Breast epithelium (tissue), 4 donors: ENCODE measurements around the gene RHEB. TPM values are rescaled to one million over a fixed set of nuclear protein-coding genes. Genes with fewer than 3 reads are reported as not detected.

Experiments
- DNase-seq, 2 donors: peaks; one replicate each; pipeline ENCODE4 v3.0.0-alpha.2; 2019; ENCODE audit warnings: low spot score in 2 of 2
- H3K27ac ChIP-seq, 2 donors: fragments of 200-600 bp; sonication (generic) in 1 of 2; one replicate each; pipeline ENCODE4 v1.5.1; 2016 to 2019; ENCODE audit warnings: mild to moderate bottlenecking in 1 of 2
- H3K27me3 ChIP-seq, 2 donors: fragments of 200-600 bp; sonication (generic) in 1 of 2; one replicate each; pipeline versions ENCODE4 v1.5.1 to v1.6.0; 2017 to 2019; ENCODE audit warnings: control low read depth in 1 of 2, mild to moderate bottlenecking in 1 of 2
- H3K36me3 ChIP-seq: fragments of 200-600 bp; one replicate; pipeline ENCODE4 v1.5.1; 2019
- H3K4me1 ChIP-seq, 2 donors: fragments of 200-600 bp; sonication (generic); one replicate each; pipeline ENCODE4 v1.5.1; 2016 to 2019; ENCODE audit warnings: control low read depth in 1 of 2
- H3K4me3 ChIP-seq, 3 donors: fragments of 200-600 bp; sonication (generic); 1 replicate in 2 of 3; 2 replicates in 1 of 3; pipeline ENCODE4 v1.5.1; 2016 to 2019; ENCODE audit warnings: mild to moderate bottlenecking in 3 of 3, moderate library complexity in 2 of 3
- H3K9me3 ChIP-seq, 2 donors: fragments of 200-600 bp; sonication (generic) in 1 of 2; one replicate each; pipeline ENCODE4 v1.5.1; 2016 to 2019; ENCODE audit warnings: control low read depth in 1 of 2
- POLR2A ChIP-seq: fragments of 450-650 bp; IDR thresholded peaks from one replicate; pipeline ENCODE4 v1.6.1; 2016; ENCODE audit warnings: antibody characterized with exemption, mild to moderate bottlenecking, moderate library complexity
- POLR2AphosphoS5 ChIP-seq, 3 donors: sonication (generic); formaldehyde crosslinking; IDR thresholded peaks; one replicate each; pipeline ENCODE4 v1.6.1; 2017; ENCODE audit warnings: antibody characterized with exemption in 3 of 3
- intact Hi-C: fragments of 100-400 bp; cut with DNase I; formaldehyde crosslinking; loops from one replicate; pipeline ENCODE4 v1.15.1; 2023; ENCODE audit warnings: low total_unique reads
- total RNA-seq, 3 donors: library from RNA; depleted of rRNA; stranded (reverse); fragments of >200 nt; gene quantifications; one replicate each; pipeline ENCODE4 v1.1.0, GENCODE V29; 2016
- TF ChIP-seq, protein P1 (sequence below), 3 donors: fragments of 450-650 bp; IDR thresholded peaks; one replicate each; pipeline ENCODE4 v1.5.1; 2016 to 2017; ENCODE audit warnings: antibody characterized with exemption in 3 of 3, mild to moderate bottlenecking in 3 of 3, moderate library complexity in 3 of 3

RHEB gene
- total RNA-seq, 3 donors from 2014 or later, result 89.3 to 99.3 (median 95.0) TPM

DNA sequence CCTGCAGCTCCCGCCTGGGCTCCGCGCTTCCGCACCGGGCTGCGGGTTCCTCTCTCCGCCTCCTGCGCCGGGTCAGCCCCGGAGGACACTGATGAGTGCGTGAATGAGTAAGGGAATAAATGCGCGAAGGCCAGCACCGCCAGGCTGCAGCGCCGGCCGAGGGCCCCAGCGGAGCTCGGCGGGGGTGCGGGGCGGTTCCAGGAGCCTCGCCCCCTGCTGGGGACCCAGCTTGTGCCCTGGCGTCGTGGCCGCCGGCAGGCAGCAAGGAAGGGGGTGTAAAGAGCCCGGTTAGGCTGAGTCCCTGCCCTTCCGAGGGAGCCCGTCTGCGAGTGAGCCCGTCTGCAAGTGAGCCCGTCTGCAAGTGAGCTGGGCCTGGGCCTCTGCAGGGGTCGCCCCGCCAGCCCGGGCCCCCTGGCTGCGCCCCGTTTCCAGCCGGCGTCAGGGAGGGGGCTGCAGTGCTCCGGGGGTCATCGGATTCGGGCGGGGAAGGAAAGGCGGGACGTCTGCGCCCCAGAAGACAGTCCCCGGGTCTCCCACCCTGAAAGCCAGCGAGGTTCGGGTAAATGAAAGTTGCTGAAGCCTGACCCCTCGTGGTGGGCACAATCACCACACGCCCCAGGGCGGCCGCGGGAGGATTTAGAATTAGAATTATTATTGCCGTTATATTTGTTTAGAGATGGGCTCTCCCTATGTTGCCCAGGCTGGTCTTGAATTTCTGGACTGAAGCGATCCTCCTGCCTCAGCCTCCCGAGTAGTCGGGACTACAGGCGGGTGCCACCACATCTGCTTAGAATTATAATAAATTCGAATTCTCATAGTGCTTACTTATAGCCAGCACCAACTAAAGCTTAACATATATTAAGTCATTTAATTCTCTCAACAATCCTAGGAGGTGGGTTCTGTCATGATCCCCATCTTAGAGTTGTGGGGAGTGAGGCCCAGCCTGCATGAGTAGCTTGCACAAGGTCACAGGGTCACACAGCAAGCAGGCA, 71.1 kb downstream of the RHEB start:
- no peaks in the 10 kb centered on the region for H3K36me3 ChIP-seq
- H3K4me1 ChIP-seq, result no peaks in the 10 kb centered on the region
- TF ChIP-seq POLR2A, result no peak
- peak in 2 of 3 donors; percentile 31 to 41 for TF ChIP-seq POLR2AphosphoS5 (IDR thresholded peaks at IDR 0.05)
- TF ChIP-seq, protein P1, sequence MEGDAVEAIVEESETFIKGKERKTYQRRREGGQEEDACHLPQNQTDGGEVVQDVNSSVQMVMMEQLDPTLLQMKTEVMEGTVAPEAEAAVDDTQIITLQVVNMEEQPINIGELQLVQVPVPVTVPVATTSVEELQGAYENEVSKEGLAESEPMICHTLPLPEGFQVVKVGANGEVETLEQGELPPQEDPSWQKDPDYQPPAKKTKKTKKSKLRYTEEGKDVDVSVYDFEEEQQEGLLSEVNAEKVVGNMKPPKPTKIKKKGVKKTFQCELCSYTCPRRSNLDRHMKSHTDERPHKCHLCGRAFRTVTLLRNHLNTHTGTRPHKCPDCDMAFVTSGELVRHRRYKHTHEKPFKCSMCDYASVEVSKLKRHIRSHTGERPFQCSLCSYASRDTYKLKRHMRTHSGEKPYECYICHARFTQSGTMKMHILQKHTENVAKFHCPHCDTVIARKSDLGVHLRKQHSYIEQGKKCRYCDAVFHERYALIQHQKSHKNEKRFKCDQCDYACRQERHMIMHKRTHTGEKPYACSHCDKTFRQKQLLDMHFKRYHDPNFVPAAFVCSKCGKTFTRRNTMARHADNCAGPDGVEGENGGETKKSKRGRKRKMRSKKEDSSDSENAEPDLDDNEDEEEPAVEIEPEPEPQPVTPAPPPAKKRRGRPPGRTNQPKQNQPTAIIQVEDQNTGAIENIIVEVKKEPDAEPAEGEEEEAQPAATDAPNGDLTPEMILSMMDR (IDR thresholded peaks at IDR 0.05), result peak; percentile 26 to 88 (median 87)
- DNase-seq, result peak; percentile 44 to 48
- no peaks in the 10 kb centered on the region for H3K9me3 ChIP-seq
- no peaks in the 10 kb centered on the region for H3K27me3 ChIP-seq
- peak overlapping the region; percentile 24 to 56 for H3K27ac ChIP-seq
- intact Hi-C loops, result loop anchor here (5.0 kb wide), 1 partner anchor 81 kb away; no protein-coding TSS in a partner anchor
- peak overlapping the region; percentile 47 to 77 (median 53) for H3K4me3 ChIP-seq

DNA sequence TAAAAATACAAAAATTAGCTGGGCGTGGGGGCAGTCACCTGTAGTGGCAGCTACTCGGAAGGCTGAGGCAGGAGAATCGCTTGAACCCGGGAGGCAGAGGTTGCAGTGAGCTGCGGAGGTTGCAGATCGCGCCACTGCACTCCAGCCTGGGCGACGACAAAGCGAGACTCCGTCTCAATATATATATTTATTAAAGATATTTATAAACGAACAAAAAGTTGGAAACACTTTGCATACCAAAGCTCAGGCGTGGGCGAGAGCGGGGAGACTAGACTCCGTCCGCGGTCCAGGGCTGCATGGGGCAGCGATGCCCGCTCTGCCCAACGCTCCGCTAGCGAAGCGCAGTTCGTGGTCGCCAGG, 71.8 kb downstream of the RHEB start:
- intact Hi-C loops, result loop anchor here (5.0 kb wide), 1 partner anchor 81 kb away; no protein-coding TSS in a partner anchor
- no peaks in the 10 kb centered on the region for H3K36me3 ChIP-seq
- TF ChIP-seq, protein P1 (IDR thresholded peaks at IDR 0.05), result no peak
- TF ChIP-seq POLR2AphosphoS5 (IDR thresholded peaks at IDR 0.05) (no peak), POLR2A (no peak)

DNA sequence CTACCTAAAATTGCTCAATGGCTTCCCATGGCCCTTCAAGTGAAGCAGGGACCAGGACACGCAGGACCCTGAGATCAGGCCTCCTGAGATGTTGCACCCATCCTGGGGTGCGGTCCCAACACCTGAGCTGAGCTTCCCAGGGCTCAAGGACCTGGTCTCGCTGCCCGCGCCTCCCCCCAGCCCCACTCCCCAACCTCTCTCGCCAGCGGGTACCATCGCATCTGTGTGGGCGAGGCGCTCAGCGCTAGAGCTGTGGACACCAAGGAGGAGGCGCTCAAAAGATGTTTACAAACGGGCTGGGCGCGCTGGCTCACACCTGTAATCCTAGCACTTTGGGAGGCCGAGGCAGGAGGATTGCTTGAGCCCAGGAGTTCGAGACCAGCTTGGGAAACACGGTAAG, 72.4 kb downstream of the RHEB start:
- DNase-seq, result no peak
- intact Hi-C loops, result loop anchor here (5.0 kb wide), 1 partner anchor 80 kb away; no protein-coding TSS in a partner anchor

More for the DNA sequence above, 71.8 kb downstream of the RHEB start:
- DNase-seq, result no peak
- H3K4me1 ChIP-seq, result no peaks in the 10 kb centered on the region
- no peaks in the 10 kb centered on the region for H3K9me3 ChIP-seq
- H3K27me3 ChIP-seq, result no peaks in the 10 kb centered on the region
- peak overlapping the region in 1 of 2 donors; percentile 24 for H3K27ac ChIP-seq
- H3K4me3 ChIP-seq, result peak overlapping the region; percentile 47 to 77 (median 53)

DNA sequence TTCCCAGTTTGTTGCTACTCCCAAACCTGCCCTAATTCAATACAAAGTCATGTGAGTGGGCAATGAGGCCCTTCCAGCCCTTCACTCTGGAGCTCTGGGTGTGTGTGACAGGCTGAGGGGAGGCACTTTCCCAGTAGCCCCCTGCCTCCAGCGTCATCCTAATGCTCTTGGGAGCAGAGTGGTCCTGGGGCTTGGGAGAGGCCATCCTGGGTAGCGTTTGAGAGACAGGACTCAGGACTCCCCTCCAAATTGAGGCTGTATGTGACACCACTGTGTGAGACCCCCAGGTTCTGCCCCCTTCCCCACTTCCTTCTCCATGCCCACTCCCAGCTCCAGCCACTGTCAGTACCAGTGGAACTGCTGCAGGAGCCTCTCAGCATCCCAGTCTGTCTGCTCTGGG, 73.3 kb downstream of the RHEB start:
- Histone ChIP-seq H3K4me1 (no peaks in the 10 kb centered on the region), H3K36me3 (no peaks in the 10 kb centered on the region), H3K27me3 (no peaks in the 10 kb centered on the region), H3K27ac (no peak overlapping the region), H3K4me3 (no peak overlapping the region), H3K9me3 (no peaks in the 10 kb centered on the region)
- DNase-seq, result no peak
- intact Hi-C loops, result loop anchor here (5.0 kb wide), 1 partner anchor 79 kb away; no protein-coding TSS in a partner anchor
- TF ChIP-seq POLR2AphosphoS5 (IDR thresholded peaks at IDR 0.05), result no peak
- no peak for TF ChIP-seq POLR2A
- TF ChIP-seq, protein P1 (IDR thresholded peaks at IDR 0.05), result no peak

More for the DNA sequence above, 72.4 kb downstream of the RHEB start:
- no peaks in the 10 kb centered on the region for H3K36me3 ChIP-seq
- H3K9me3 ChIP-seq, result no peaks in the 10 kb centered on the region
- no peak overlapping the region for H3K4me3 ChIP-seq
- no peak overlapping the region for H3K27ac ChIP-seq
- no peaks in the 10 kb centered on the region for H3K27me3 ChIP-seq
- H3K4me1 ChIP-seq, result no peaks in the 10 kb centered on the region
- TF ChIP-seq, protein P1 (IDR thresholded peaks at IDR 0.05), result no peak
- no peak for TF ChIP-seq POLR2A
- no peak for TF ChIP-seq POLR2AphosphoS5 (IDR thresholded peaks at IDR 0.05)

DNA sequence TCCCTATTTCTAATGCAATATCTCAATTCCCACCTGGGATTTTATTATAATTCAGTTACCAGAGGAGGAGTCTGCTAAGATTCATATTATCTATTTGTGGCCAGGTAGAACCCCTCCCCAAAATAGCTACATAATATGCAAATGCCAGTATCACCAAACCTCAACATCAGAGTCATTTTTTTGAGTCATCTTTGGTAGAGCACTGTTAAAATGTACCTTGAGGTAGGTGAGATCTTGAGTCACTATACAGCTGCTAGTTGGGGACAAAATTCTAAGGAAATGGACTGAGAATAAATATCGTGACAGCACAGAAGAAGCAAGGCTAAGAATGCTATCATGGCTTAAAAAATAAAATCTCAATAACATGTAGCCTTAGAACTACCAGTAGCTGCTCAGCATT, 75.1 kb downstream of the RHEB start:
- H3K4me1 ChIP-seq, result peaks cover 10 to 15% of the 10 kb centered on the region in 2 donors
- intact Hi-C loops, result loop anchor here (5.0 kb wide), 1 partner anchor 77 kb away; no protein-coding TSS in a partner anchor
- H3K27ac ChIP-seq, result no peak overlapping the region
- no peak for TF ChIP-seq POLR2A
- TF ChIP-seq, protein P1 (IDR thresholded peaks at IDR 0.05), result no peak
- TF ChIP-seq POLR2AphosphoS5 (IDR thresholded peaks at IDR 0.05), result no peak
- H3K9me3 ChIP-seq, result no peaks in the 10 kb centered on the region
- no peaks in the 10 kb centered on the region for H3K36me3 ChIP-seq
- no peak overlapping the region for H3K4me3 ChIP-seq
- H3K27me3 ChIP-seq, result no peaks in the 10 kb centered on the region
- DNase-seq, result no peak
